NCI-H2081 (cell line): ENCODE measurements around the gene SLC27A5.
"Not testable (repeated sequence)": the region's sequence is repeated elsewhere in the genome, so short reads cannot be mapped to it uniquely, and the experiment has no call there.

Experiments used
- DNase-seq, 2 experiments: peaks; one replicate each; lab custom pipeline; 2025; lab: John Stamatoyannopoulos, UW

The SLC27A5 gene

GRCh38 chr19:58497634-58498170 is 14.1 kb downstream of the SLC27A5 start:
- no peak for DNase-seq

GRCh38 chr19:58492265-58492664 is 19.5 kb downstream of the SLC27A5 start:
- no peak for DNase-seq

GRCh38 chr19:58491393-58491792 is 20.4 kb downstream of the SLC27A5 start:
- DNase-seq: no peak

GRCh38 chr19:58484349-58484748 is 27.4 kb downstream of the SLC27A5 start:
- DNase-seq: not testable (repeated sequence)

- DNase-seq: no peak
Observed at GRCh38 chr19:58483776-58484175, 28.0 kb downstream of the SLC27A5 start.

- no peak for DNase-seq
Observed at GRCh38 chr19:58482372-58482771, 29.4 kb downstream of the SLC27A5 start.

GRCh38 chr19:58480831-58481230 is 31.0 kb downstream of the SLC27A5 start:
- DNase-seq: no peak

GRCh38 chr19:58480481-58480830 is 31.3 kb downstream of the SLC27A5 start:
- DNase-seq: no peak

- DNase-seq: no peak
Observed at GRCh38 chr19:58479736-58480480, 31.9 kb downstream of the SLC27A5 start.

GRCh38 chr19:58479303-58479702 is 32.5 kb downstream of the SLC27A5 start:
- DNase-seq: no peak

GRCh38 chr19:58477871-58478270 is 33.9 kb downstream of the SLC27A5 start:
- no peak for DNase-seq

GRCh38 chr19:58477130-58477529 is 34.7 kb downstream of the SLC27A5 start:
- no peak for DNase-seq

- peak in 1 of 2 experiments; percentile 7 for DNase-seq
Observed at GRCh38 chr19:58476498-58477015, 35.2 kb downstream of the SLC27A5 start.

- DNase-seq: peak; percentile 93 to 96
Observed at GRCh38 chr19:58475714-58476497, 35.9 kb downstream of the SLC27A5 start, which contains the start of gene ZNF446. Gene ZNF446 (plus strand): TSS chr19:58476352. CDS start chr19:58477219, 867 bp downstream.

GRCh38 chr19:58474997-58475713 is 36.6 kb downstream of the SLC27A5 start:
- DNase-seq: no peak

- DNase-seq: no peak
Observed at GRCh38 chr19:58474291-58474996, 37.3 kb downstream of the SLC27A5 start.

GRCh38 chr19:58473775-58474174 is 38.0 kb downstream of the SLC27A5 start:
- DNase-seq: no peak

- no peak for DNase-seq
Observed at GRCh38 chr19:58471736-58472135, 40.1 kb downstream of the SLC27A5 start.

GRCh38 chr19:58470837-58471543 is 40.8 kb downstream of the SLC27A5 start:
- DNase-seq: not testable (repeated sequence)

- DNase-seq: no peak
Observed at GRCh38 chr19:58469241-58470013, 42.4 kb downstream of the SLC27A5 start.
